B cell (primary cell): ENCODE measurements around the gene ZDHHC14. TPM values are rescaled to one million over a fixed set of nuclear protein-coding genes. Genes with fewer than 3 reads are reported as not detected.

ENCODE experiments used
- ATAC-seq: fragments of 200-7000 bp; cut with Tn5 transposase; one replicate; pipeline ENCODE4 v1.10.0; 2021; ENCODE audit warnings: low read depth, mild to moderate bottlenecking, moderate number of reproducible peaks, moderate library complexity
- CTCF ChIA-PET: fragments of 350-600 bp; sonication (Branson Sonifier 250); formaldehyde crosslinking; loops from one replicate; lab custom pipeline; 2021; ENCODE audit warnings: antibody characterized with exemption, inconsistent platforms; lab: Charles Lee
- POLR2A ChIA-PET: fragments of 350-600 bp; sonication (Branson Sonifier 250); formaldehyde crosslinking; loops from one replicate; lab custom pipeline; 2021; ENCODE audit warnings: antibody characterized with exemption; lab: Charles Lee
- DNase-seq: peaks from one replicate; pipeline ENCODE4 v3.0.0; 2013
- H2AFZ ChIP-seq: 2 replicates; pipeline ENCODE4 v1.6.1; 2012; ENCODE audit warnings: mild to moderate bottlenecking, low read depth, low read length; ENCODE audit not compliant: insufficient read depth, poor library complexity, severe bottlenecking
- H3K27ac ChIP-seq, 2 donors: 1 replicate in 1 of 2; 2 replicates in 1 of 2; pipeline ENCODE4 v1.5.1; 2012 to 2013; ENCODE audit warnings: low read length in 2 of 2, mild to moderate bottlenecking in 2 of 2, moderate library complexity in 1 of 2
- H3K27me3 ChIP-seq, 4 experiments: fragments of 200-600 bp in 1 of 4; sonication (generic) in 1 of 4; replicated peaks in 1 of 4; 1 replicate in 2 of 4; 2 replicates in 2 of 4; pipeline versions ENCODE4 v1.6.1 to v1.7.0; 2013 to 2016; ENCODE audit warnings: low read length in 3 of 4, mild to moderate bottlenecking in 2 of 4, mixed read lengths in 1 of 4, moderate library complexity in 1 of 4; ENCODE audit not compliant: insufficient read depth in 4 of 4, control insufficient read depth in 3 of 4; ENCODE audit errors: control extremely low read depth in 1 of 4
- H3K36me3 ChIP-seq, 2 experiments: replicated peaks in 1 of 2; 1 replicate in 1 of 2; 2 replicates in 1 of 2; pipeline versions ENCODE4 v1.6.1 to v1.7.1; 2013; ENCODE audit warnings: low read length in 1 of 2; ENCODE audit not compliant: insufficient read depth in 2 of 2, control insufficient read depth in 1 of 2; ENCODE audit errors: control extremely low read depth in 1 of 2, extremely low read depth in 1 of 2
- H3K4me1 ChIP-seq, 2 donors: fragments of 200-600 bp in 1 of 2; sonication (generic) in 1 of 2; 1 replicate in 1 of 2; 2 replicates in 1 of 2; pipeline versions ENCODE4 v1.5.1 to v1.6.1; 2013 to 2017; ENCODE audit warnings: low read length in 2 of 2; ENCODE audit not compliant: control insufficient read depth in 2 of 2, insufficient read depth in 2 of 2
- H3K4me2 ChIP-seq: replicated peaks from 2 replicates; pipeline ENCODE3; 2012; ENCODE audit warnings: mild to moderate bottlenecking, low read depth, low read length; ENCODE audit not compliant: poor library complexity, severe bottlenecking
- H3K4me3 ChIP-seq, 5 experiments: fragments of 200-600 bp in 1 of 5; sonication (generic) in 1 of 5; 1 replicate in 3 of 5; 2 replicates in 2 of 5; pipeline versions ENCODE4 v1.5.1 to v1.7.0; 2011 to 2016; ENCODE audit warnings: low read length in 4 of 5, mild to moderate bottlenecking in 4 of 5, low read depth in 2 of 5, control low read depth in 1 of 5, moderate library complexity in 1 of 5; ENCODE audit not compliant: insufficient read depth in 1 of 5; ENCODE audit errors: control extremely low read depth in 1 of 5, extremely low read depth in 1 of 5
- H3K79me2 ChIP-seq: fragments of 200-600 bp; sonication (generic); one replicate; pipeline ENCODE4 v1.6.0; 2016; ENCODE audit warnings: low read length; ENCODE audit not compliant: control insufficient read depth, insufficient read depth
- H3K9ac ChIP-seq: fragments of 200-600 bp; sonication (generic); 2 replicates; pipeline ENCODE4 v1.6.1; 2017; ENCODE audit warnings: mild to moderate bottlenecking, low read length, moderate library complexity
- H3K9me3 ChIP-seq, 3 donors: one replicate each; pipeline versions ENCODE4 v1.6.1 to v1.7.1; 2013; ENCODE audit warnings: low read length in 2 of 3; ENCODE audit not compliant: control insufficient read depth in 2 of 3, insufficient read depth in 1 of 3; ENCODE audit errors: control extremely low read depth in 1 of 3
- H4K20me1 ChIP-seq: 2 replicates; pipeline ENCODE4 v1.6.0; 2012; ENCODE audit warnings: mild to moderate bottlenecking, low read length; ENCODE audit not compliant: insufficient read depth, control insufficient read depth, poor library complexity, severe bottlenecking
- H3K27ac Mint-ChIP-seq: one replicate; pipeline ENCODE4 v1.8.0; 2021; ENCODE audit warnings: mixed read lengths
- H3K27me3 Mint-ChIP-seq: one replicate; pipeline ENCODE4 v1.8.0; 2021; ENCODE audit warnings: mixed read lengths
- H3K4me1 Mint-ChIP-seq: one replicate; pipeline ENCODE4 v1.8.0; 2021; ENCODE audit warnings: mixed read lengths
- H3K4me3 Mint-ChIP-seq: one replicate; pipeline ENCODE4 v1.8.0; 2021; ENCODE audit warnings: mixed read lengths
- H3K9me3 Mint-ChIP-seq: one replicate; pipeline ENCODE4 v1.8.0; 2022; ENCODE audit warnings: mixed read lengths; ENCODE audit not compliant: insufficient read depth
- CTCF ChIP-seq: fragments of 200-600 bp; IDR thresholded peaks from one replicate; pipeline ENCODE4 v1.8.0; 2022; ENCODE audit warnings: antibody characterized with exemption, mild to moderate bottlenecking
- EZH2 ChIP-seq: IDR thresholded peaks from 2 replicates; pipeline ENCODE4 v1.6.1; 2012; ENCODE audit warnings: borderline replicate concordance, low read depth, mild to moderate bottlenecking, moderate library complexity, low read length; ENCODE audit not compliant: insufficient read depth, poor library complexity, severe bottlenecking
- WGBS: methylation state at CpG from one replicate; pipeline ENCODE4 v1.1.5; 2013; ENCODE audit warnings: missing lambda C conversion rate; ENCODE audit not compliant: insufficient coverage; 5-methylcytosine and 5-hydroxymethylcytosine counted together
- intact Hi-C: fragments of 100-400 bp; cut with micrococcal nuclease; formaldehyde crosslinking; loops from one replicate; pipeline ENCODE4 v1.10.0; 2022
- polyA plus RNA-seq: library from polyadenylated mRNA; depleted of rRNA; stranded (reverse); fragments of >200 nt; gene quantifications from 2 replicates; pipeline ENCODE4 v1.2.3, GENCODE V29; 2012
- total RNA-seq, 2 donors: library from RNA; stranded (reverse); fragments of 120-200 nt in 1 of 2; gene quantifications; 1 replicate in 1 of 2; 2 replicates in 1 of 2; pipeline versions ENCODE4 v1.2.3 to v1.2.4, GENCODE V29; 2013 to 2022

ZDHHC14 gene
- total and polyA plus RNA-seq, 2 donors (not counting 1 experiment from before 2014, with no cell fraction given), result 8.8 to 50.4 TPM

- Histone ChIP-seq H4K20me1 (no peaks in the 10 kb centered on the region), H3K9me3 (no peaks in the 10 kb centered on the region), H3K27me3 (peaks cover 0 to 31% (median 19%) of the 10 kb centered on the region in 4 experiments), H2AFZ (no peak overlapping the region), H3K4me2 (no peak overlapping the region), H3K79me2 (no peaks in the 10 kb centered on the region), H3K9ac (no peak overlapping the region), H3K4me1 (no peaks in the 10 kb centered on the region), H3K27ac (no peak overlapping the region), H3K36me3 (no peaks in the 10 kb centered on the region), H3K4me3 (no peak overlapping the region)
- DNase-seq (no peak), ATAC-seq (no peak)
- CTCF ChIA-PET, result interaction anchor here (1.4 to 3.2 kb wide), 2 partner anchors 22 to 329 kb away, joined by 3 to 15 read pairs; no protein-coding TSS in a partner anchor
- no peak for TF ChIP-seq EZH2
- TF ChIP-seq CTCF, result no peak
- intact Hi-C loops, result no loop called here
- Mint-ChIP-seq H3K4me3 (no peak overlapping the region), H3K9me3 (no peaks in the 10 kb centered on the region), H3K4me1 (peaks cover 2% of the 10 kb centered on the region), H3K27ac (no peak overlapping the region), H3K27me3 (peaks cover 61% of the 10 kb centered on the region)
- POLR2A ChIA-PET, result no interaction called here
- WGBS, result no CpG with 5 or more reads among the region's 2 CpGs
Observed at GRCh38 chr6:157337751-157338150, 43.2 kb upstream of the ZDHHC14 start.

- POLR2A ChIA-PET, result no interaction called here
- Histone ChIP-seq H3K27me3 (peaks cover 0 to 23% (median 18%) of the 10 kb centered on the region in 4 experiments), H3K4me1 (no peaks in the 10 kb centered on the region), H3K36me3 (no peaks in the 10 kb centered on the region), H2AFZ (no peak overlapping the region), H3K4me3 (no peak overlapping the region), H3K9me3 (no peaks in the 10 kb centered on the region), H3K4me2 (no peak overlapping the region), H3K27ac (no peak overlapping the region), H3K79me2 (no peaks in the 10 kb centered on the region), H3K9ac (no peak overlapping the region), H4K20me1 (no peaks in the 10 kb centered on the region)
- CTCF ChIA-PET, result interaction anchor here (1.3 to 1.5 kb wide), 2 partner anchors 327 to 417 kb away, joined by 4 to 10 read pairs; no protein-coding TSS in a partner anchor
- Mint-ChIP-seq H3K27ac (no peak overlapping the region), H3K9me3 (no peaks in the 10 kb centered on the region), H3K4me1 (peaks cover 1% of the 10 kb centered on the region), H3K4me3 (no peak overlapping the region), H3K27me3 (peaks cover 57% of the 10 kb centered on the region)
- intact Hi-C loops, result no loop called here
- DNase-seq (no peak), ATAC-seq (no peak)
- TF ChIP-seq EZH2 (no peak), CTCF (no peak)
- WGBS, result 88% methylated on average over 1 of the region's 1 CpG
Observed at GRCh38 chr6:157339432-157339831, 41.6 kb upstream of the ZDHHC14 start.
